GM19372 (cell line): ENCODE measurements around the gene AJAP1.
"Not testable (repeated sequence)": the region's sequence is repeated elsewhere in the genome, so short reads cannot be mapped to it uniquely, and the experiment has no call there.

Source experiments
- ATAC-seq: cut with Tn5 transposase; IDR thresholded peaks from one replicate; pipeline ENCODE4 v1.9.1; 2021; ENCODE audit warnings: mild to moderate bottlenecking, low read depth, moderate library complexity; ENCODE audit not compliant: unreplicated experiment

AJAP1 gene

GRCh38 chr1:4656533-4657140, 2.2 kb downstream of the AJAP1 start:
- ATAC-seq = no peak

GRCh38 chr1:4657244-4657789, 2.9 kb downstream of the AJAP1 start:
- ATAC-seq = no peak

DNA sequence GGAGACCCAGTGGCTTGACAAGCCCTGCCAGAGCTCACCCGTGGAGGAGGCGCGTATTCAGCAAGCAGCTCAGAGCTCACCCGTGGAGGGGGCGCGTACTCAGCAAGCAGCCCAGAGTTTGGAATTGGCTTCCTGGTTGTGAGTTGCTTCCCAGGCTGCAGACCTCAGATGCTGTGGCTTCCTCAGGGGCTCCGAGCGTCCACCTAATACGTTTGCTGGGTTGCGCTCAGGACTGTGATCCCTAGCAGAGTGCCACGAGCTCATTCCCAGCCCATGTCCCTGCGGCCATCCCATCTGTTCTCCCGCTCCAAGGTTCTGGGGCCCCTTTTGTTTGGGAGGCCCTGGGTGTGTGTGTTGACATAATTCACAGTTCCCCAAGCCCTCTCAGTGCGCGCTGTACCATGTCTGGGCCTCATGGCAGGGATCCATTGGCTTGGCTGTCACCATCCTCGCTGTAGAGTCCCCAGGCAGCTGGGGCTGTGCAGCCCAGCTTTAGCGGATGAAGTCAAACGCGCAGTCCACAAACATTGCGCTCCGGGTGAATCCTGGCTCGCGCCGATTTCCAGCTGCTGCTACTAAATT, 3.6 kb downstream of the AJAP1 start:
- no peak for ATAC-seq

GRCh38 chr1:4658643-4659628, 4.5 kb downstream of the AJAP1 start:
- no peak for ATAC-seq

- ATAC-seq = no peak
Observed at GRCh38 chr1:4660917-4661594, 6.6 kb downstream of the AJAP1 start.

- ATAC-seq = no peak
Observed at GRCh38 chr1:4661595-4661917, 7.1 kb downstream of the AJAP1 start.

- no peak for ATAC-seq
Observed at GRCh38 chr1:4662168-4662567, 7.8 kb downstream of the AJAP1 start.

DNA sequence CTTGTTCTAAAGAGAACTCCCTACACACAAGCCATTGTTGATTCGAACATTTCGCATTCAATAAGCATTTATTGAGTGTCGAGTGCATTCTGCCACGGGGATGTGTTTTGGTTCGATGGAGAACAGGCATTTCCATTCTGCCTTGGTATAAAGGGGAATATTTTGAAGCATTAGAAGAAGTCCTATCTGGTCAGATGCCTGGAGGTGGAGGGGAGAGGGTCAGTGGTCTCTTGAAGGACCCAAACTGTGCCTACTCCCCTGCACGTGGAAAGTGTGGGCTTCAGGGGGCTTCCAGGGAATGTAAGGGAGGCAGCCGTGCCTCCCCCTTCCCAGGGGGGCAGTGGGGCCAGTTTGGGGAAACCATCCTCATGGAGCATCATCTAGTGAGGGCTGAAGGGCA, 8.3 kb downstream of the AJAP1 start:
- no peak for ATAC-seq

GRCh38 chr1:4664095-4664494, 9.7 kb downstream of the AJAP1 start:
- no peak for ATAC-seq

- no peak for ATAC-seq
Observed at GRCh38 chr1:4664606-4665005, 10.2 kb downstream of the AJAP1 start.

DNA sequence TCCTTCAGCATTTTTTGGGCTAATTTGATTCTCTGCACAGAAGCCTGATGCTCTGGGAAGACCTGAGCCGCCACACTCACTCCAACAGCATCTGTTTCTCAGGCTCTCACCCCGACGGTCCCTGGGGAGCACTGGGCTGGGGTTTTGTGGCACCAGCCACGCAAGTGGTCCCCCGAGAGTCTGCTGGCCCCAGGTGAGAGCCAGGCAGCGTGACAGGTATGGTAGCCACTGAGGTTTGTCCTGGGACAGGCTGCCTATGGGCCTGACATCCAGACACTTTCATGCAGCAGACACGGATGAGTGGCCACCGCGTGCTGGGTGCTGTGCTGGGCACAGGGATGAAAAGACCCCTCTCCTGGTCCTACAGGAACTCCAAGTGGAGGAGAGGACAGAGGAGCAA, 11.0 kb downstream of the AJAP1 start:
- no peak for ATAC-seq

DNA sequence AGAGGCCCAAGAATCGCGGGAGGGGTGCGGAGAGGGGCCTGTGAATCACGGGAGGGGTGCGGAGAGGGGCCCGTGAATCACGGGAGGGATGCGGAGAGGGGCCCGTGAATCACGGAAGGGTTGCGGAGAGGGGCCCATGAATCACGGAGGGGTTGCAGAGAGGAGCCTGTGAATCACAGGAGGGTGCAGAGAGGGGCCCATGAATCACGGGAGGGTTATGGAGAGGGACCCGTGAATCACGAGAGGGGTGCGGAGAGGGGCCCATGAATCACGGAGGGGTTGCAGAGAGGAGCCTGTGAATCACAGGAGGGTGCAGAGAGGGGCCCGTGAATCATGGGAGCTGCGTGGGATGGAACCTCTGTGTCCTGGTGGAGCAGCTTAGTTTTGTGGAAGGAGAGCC, 12.3 kb downstream of the AJAP1 start:
- ATAC-seq = not testable (repeated sequence)

- no peak for ATAC-seq
Observed at GRCh38 chr1:4668743-4669700, 14.6 kb downstream of the AJAP1 start.

- no peak for ATAC-seq
Observed at GRCh38 chr1:4670265-4670664, 15.9 kb downstream of the AJAP1 start.

DNA sequence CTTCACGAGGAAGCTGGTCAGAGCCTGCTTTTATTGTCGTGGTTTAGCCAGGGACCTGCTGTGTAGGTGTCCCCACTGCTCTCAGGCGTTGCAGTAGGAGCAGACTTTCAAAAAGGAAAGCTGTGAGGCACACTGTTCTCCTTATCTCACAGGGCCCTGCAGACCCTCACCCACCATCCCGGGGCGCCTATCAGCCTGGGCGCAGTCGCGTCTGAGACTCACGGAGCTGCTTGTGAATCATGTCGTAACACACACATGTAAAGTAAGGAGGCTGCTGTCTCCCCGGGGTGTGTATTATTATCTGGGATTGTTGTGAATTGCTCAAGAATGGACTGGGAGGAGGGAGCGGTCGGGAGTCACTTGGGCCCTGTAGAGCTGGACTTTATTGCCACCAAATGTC, 17.4 kb downstream of the AJAP1 start:
- no peak for ATAC-seq

DNA sequence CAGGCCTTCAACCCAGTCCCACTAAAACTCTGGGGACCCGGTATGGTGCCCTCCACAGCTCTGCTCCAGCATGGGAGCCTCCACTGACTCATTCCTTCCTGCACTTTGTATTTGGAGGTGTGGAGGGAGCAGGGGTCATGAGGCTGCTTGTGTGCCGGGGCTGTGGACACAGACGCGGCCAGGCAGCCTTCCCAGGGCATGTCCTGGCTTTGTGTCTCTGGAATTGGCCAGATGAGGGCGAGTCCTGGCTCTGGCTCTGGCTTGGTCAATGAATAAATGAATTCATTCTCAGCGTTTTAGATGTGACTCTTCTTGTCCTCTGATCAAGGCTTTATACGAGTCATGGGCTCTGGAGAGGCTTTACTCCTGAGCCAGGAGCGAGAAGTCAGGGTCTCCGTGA, 19.1 kb downstream of the AJAP1 start:
- ATAC-seq = no peak

DNA sequence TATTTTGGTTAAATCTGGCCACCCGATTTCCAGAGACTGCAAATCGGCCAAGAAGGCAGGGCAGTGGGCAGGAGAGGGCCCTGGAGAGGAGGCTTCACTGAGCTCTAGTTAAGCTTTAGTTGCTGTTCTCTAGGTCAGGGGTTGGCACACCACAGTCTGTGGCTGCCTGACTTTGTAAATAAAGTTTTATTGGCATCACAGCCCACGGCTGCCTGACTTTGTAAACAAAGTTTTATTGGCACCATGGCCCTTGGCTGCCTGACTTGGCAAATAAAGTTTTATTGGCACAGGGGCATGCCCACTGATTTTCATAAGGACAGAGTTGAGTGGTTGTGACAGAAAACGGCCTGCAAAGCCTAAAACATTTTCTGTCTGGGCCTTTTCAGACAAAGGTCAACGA, 19.7 kb downstream of the AJAP1 start:
- no peak for ATAC-seq

- ATAC-seq = no peak
Observed at GRCh38 chr1:4674676-4675075, 20.3 kb downstream of the AJAP1 start.

DNA sequence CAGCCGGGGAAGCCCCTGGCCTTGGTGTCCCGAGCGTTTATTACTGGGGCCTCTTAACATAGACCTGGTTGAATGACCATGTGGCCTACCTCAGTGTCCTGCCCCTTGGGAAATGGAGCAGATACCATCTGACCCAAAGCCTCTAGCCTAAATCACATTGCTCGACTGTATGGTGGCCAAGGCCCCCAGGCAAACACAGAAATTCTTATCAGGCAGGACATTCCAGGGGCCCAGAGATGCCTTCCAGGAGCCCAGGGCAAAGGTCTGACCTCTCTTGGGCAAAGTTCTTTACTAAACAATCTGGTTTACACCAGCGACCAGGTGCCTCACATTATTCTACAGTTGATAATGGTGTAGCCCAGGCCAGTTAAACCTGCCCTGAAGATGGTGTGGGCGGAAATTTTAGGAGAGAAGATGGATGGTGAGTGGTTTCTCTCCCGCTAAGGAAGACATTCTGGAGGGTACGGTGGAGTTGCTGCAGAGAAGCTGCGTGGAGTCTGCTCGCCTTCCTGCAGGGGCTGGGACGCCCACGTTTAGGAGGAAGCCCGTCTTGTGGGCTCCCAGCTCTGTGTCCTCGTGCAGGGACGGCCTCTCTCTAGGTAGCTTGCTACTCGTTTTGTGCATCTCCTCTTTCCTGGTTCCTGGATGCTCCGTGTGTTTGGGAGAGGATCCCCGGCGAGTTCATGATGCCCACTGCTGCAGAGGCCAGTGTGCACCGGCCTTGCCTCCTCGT, 21.2 kb downstream of the AJAP1 start:
- no peak for ATAC-seq
